ENCODE data around the gene KASH5.

The KASH5 gene

GRCh38 chr19:49342291-49342721 lies 45.7 kb upstream of the KASH5 start:
- H3K4me3 ChIP-seq (replicated peaks; ENCODE audit: low read depth, low read length) = no peak overlapping the region
- no peak for TF ChIP-seq CTCF (IDR thresholded peaks at IDR 0.05; ENCODE audit: low read depth, low read length, missing control alignments)
- DNase-seq (ENCODE audit: extremely low read depth, low read depth) = no peak

DNA sequence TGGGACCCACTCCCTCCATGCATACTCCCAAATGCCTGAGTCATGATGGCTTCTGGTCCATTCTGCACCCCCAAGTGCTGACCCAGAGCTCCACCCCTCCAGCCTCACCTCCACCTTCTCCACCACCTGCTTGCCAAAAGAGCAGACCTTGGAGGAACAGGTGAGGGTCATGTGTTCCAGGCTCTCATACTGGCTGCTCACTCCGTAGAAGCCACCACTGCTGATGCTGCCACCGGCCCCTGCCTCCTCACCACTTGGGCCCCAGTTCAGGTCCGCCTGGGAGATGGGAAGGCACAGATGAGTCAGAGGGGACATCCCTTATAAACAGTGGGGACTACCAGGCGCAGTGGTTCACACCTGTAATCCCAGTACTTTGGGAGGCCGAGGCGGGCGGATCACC lies 44.9 kb upstream of the KASH5 start:
- H3K4me3 ChIP-seq (replicated peaks; ENCODE audit: low read depth, low read length) = no peak overlapping the region
- TF ChIP-seq CTCF (IDR thresholded peaks at IDR 0.05; ENCODE audit: low read depth, low read length, missing control alignments) = no peak
- DNase-seq (ENCODE audit: extremely low read depth, low read depth) = no peak

GRCh38 chr19:49344505-49345423 lies 43.3 kb upstream of the KASH5 start:
- no peak for TF ChIP-seq CTCF (IDR thresholded peaks at IDR 0.05; ENCODE audit: low read depth, low read length, missing control alignments)
- DNase-seq (ENCODE audit: extremely low read depth, low read depth) = no peak
- no peak overlapping the region for H3K4me3 ChIP-seq (replicated peaks; ENCODE audit: low read depth, low read length)

DNA sequence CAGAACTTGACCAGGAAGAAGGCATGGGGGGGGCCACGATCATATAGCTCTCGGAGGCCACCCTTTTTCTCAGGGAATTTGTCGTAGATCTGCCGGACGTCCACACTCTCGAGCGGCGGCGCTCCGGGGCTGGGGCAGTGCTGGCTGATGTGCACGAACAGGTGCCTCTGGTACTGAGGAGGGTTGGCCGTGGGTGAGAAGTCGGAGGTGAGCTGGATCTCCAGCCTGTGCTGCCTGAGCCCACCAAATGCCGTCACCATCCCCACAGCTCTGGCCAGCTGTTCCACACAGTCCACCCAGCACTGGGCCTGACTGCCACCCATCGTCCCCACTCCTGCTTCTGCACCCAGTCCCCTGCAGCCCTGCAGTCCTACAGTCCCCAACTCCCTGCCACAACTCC lies 40.9 kb upstream of the KASH5 start:
- H3K4me3 ChIP-seq (replicated peaks; ENCODE audit: low read depth, low read length) = no peak overlapping the region
- TF ChIP-seq CTCF (IDR thresholded peaks at IDR 0.05; ENCODE audit: low read depth, low read length, missing control alignments) = no peak
- DNase-seq (ENCODE audit: extremely low read depth, low read depth) = no peak

GRCh38 chr19:49347835-49348234 lies 40.2 kb upstream of the KASH5 start:
- DNase-seq (ENCODE audit: extremely low read depth, low read depth) = peak; percentile 85
- H3K4me3 ChIP-seq (replicated peaks; ENCODE audit: low read depth, low read length) = no peak overlapping the region
- TF ChIP-seq CTCF (IDR thresholded peaks at IDR 0.05; ENCODE audit: low read depth, low read length, missing control alignments) = no peak

- H3K4me3 ChIP-seq (replicated peaks; ENCODE audit: low read depth, low read length) = no peak overlapping the region
- TF ChIP-seq CTCF (IDR thresholded peaks at IDR 0.05; ENCODE audit: low read depth, low read length, missing control alignments) = no peak
- DNase-seq (ENCODE audit: extremely low read depth, low read depth) = no peak
Measured at GRCh38 chr19:49348305-49349189, 39.5 kb upstream of the KASH5 start.
